ENCODE results near the gene MEI1.

GRCh38 chr22:41812805-41813545, 113.7 kb downstream of the MEI1 start:
- TF ChIP-seq RAD21 (IDR thresholded peaks at IDR 0.05; ENCODE audit: low read length) (no peak), CTCF (conservative IDR thresholded peaks at IDR 0.05; ENCODE audit: low read depth, low read length) (no peak), POLR2A (IDR thresholded peaks at IDR 0.05; ENCODE audit: low read depth, low read length) (no peak), RFX5 (IDR thresholded peaks at IDR 0.05; ENCODE audit: low read depth, low read length) (no peak), MXI1 (IDR thresholded peaks at IDR 0.05; ENCODE audit: borderline replicate concordance, low read depth, low read length) (no peak), CEBPB (IDR thresholded peaks at IDR 0.05; ENCODE audit: low read depth, low read length) (no peak), SMC3 (IDR thresholded peaks at IDR 0.05; ENCODE audit: low read depth, low read length) (no peak), BHLHE40 (IDR thresholded peaks at IDR 0.05; ENCODE audit: low read depth, low read length) (no peak), FOS (IDR thresholded peaks at IDR 0.05; ENCODE audit: low read depth, low read length) (no peak), RCOR1 (IDR thresholded peaks at IDR 0.05; ENCODE audit: insufficient replicate concordance, low read length) (no peak)
